Activated T-cell treated with anti-CD3 and anti-CD28 coated beads, Interleukin-2, amount 50 U/mL, for 4 hours (primary cell): ENCODE results near the gene MPPE1. TPM values are rescaled to one million over a fixed set of nuclear protein-coding genes. Genes with fewer than 3 reads are reported as not detected.
"Not testable (repeated sequence)": the region's sequence is repeated elsewhere in the genome, so short reads cannot be mapped to it uniquely, and the experiment has no call there.

Experiments
- ATAC-seq, 2 donors: fragments of 200-7000 bp; cut with Tn5 transposase; one replicate each; pipeline ENCODE4 v1.10.0; 2021
- DNase-seq: peaks from one replicate; pipeline ENCODE4 v3.0.0-alpha.2; 2020
- H3K27me3 Mint-ChIP-seq: one replicate; pipeline ENCODE4 v1.8.0; 2021; ENCODE audit warnings: low read depth, mixed read lengths
- H3K36me3 Mint-ChIP-seq: one replicate; pipeline ENCODE4 v1.8.0; 2022; ENCODE audit warnings: mixed read lengths; ENCODE audit not compliant: insufficient read depth
- H3K4me1 Mint-ChIP-seq: one replicate; pipeline ENCODE4 v1.8.0; 2021; ENCODE audit warnings: low read depth, mixed read lengths
- H3K4me3 Mint-ChIP-seq: one replicate; pipeline ENCODE4 v1.8.0; 2021; ENCODE audit warnings: mild to moderate bottlenecking, moderate library complexity, mixed read lengths
- H3K9me3 Mint-ChIP-seq: one replicate; pipeline ENCODE4 v1.8.0; 2021; ENCODE audit warnings: mixed read lengths
- total RNA-seq, 3 donors: library from RNA; stranded (reverse); gene quantifications; one replicate each; pipeline ENCODE4 v1.2.1, GENCODE V29; 2021

The MPPE1 gene
- 10 to 100 TPM; 31.4 to 33.9 (median 31.6) TPM for total RNA-seq

DNA sequence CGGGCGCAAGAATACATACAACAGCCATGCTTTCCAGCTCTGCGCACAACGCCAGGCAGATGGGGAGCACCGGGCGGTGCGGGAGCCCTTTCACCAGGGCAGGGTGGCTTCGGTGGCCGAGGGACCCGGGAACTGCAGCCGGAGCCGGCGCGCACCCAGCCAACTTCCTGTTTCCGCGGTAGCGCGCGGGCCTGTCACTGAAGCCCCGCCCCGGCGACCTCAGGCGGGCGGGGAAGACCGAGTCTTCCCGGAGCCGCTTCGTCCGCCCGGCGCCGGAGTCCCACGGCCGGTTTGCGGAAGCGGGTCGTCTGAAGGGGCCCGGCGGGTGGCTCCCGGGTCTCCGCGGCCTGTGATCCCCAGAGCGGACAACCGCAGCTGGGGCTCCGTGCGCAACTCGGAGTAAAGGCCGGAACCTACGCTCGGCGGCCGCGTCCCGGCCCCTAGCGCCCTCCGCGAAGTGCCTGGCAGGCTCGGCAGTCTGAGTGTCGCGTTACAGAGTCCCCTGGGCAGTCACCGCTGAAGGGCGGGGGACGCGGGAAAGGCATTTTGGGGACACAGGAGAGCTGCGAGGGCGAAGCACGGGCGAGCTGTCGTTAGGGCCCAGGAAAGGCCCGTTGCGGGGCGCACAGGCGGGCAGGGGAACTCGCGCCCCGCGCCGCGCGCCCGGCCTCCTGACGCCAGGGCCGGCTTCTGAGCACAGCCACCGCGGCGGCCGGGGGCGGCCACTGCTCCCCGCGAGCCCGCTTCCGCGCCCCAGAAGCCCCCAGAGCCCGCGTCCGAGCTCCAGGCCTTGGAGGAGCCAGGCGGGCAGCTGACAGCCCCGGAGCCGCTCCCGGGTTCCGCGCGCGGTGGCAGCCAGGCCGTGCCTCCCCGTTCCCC, at the start of gene MPPE1:
TSS of gene MPPE1 (minus strand) at position 136 of the 879 bp plus-strand sequence. CDS start 11,053 bp downstream, outside the sequence.
- peak; percentile 76 for DNase-seq
- peaks cover 28% of the 10 kb centered on the region for H3K4me1 Mint-ChIP-seq
- H3K4me3 Mint-ChIP-seq = peak within 1 kb of the TSS; percentile 92
- H3K27me3 Mint-ChIP-seq = no peaks in the 10 kb centered on the region
- no peaks in the 10 kb centered on the region for H3K9me3 Mint-ChIP-seq
- peak; percentile 94 for ATAC-seq
- peaks cover 4% of the 10 kb centered on the region for H3K36me3 Mint-ChIP-seq

- Mint-ChIP-seq H3K36me3 (no peaks in the 10 kb centered on the region), H3K4me3 (no peak overlapping the region), H3K27me3 (peaks cover 2% of the 10 kb centered on the region), H3K4me1 (no peaks in the 10 kb centered on the region), H3K9me3 (peaks cover 15% of the 10 kb centered on the region)
- no peak for DNase-seq
- ATAC-seq = no peak
Measured at GRCh38 chr18:11957636-11958035, 49.5 kb upstream of the MPPE1 start.

DNA sequence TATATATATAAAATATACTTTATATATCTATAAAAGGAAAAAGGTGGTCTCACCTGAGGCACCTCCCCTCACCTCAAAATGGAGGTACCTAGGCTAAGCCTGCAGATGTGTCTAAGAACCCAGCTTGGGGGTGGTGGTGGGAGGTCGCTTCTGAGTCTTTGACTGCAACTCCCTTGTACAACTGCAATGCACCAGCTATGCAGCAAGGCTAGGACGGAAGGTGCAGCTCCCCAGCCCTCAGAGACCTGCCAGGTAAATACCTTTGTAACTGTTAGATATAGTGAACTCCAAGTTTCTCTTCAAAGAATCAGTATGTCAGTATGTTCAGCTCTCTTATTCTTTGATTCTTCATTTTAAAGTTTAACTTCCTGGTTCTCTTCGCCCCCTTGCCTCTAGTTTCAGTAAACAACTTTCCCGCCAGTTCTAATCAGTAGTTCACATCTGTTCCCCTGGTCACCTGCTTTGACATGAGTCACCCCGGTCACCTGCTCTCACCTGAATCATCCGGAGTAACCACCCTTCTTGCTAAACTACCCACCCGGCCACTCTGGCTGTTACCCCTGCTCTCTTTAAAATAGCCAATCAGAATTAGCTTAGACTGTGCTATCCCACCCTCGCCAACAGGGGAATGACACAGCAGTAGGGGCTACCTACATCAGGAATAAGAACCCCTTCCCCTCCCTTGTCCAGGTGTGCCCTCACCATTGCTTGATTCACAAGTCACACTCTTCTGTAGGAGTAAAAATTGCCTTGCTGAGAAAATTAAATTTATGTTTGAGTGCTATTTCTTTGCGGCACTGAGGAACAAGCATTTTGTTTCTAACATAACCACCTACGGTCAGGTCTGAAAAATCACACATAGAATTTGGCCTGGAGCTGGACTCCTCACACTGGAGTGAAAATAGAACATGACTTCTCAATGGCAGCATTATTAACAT, 48.5 kb upstream of the MPPE1 start:
- ATAC-seq (no peak), DNase-seq (no peak)
- Mint-ChIP-seq H3K9me3 (peaks cover 15% of the 10 kb centered on the region), H3K27me3 (peaks cover 2% of the 10 kb centered on the region), H3K4me1 (no peaks in the 10 kb centered on the region), H3K4me3 (no peak overlapping the region), H3K36me3 (no peaks in the 10 kb centered on the region)

- DNase-seq (no peak), ATAC-seq (no peak)
- Mint-ChIP-seq H3K4me1 (no peaks in the 10 kb centered on the region), H3K36me3 (no peaks in the 10 kb centered on the region), H3K4me3 (no peak overlapping the region), H3K27me3 (peaks cover 2% of the 10 kb centered on the region), H3K9me3 (peaks cover 15% of the 10 kb centered on the region)
Measured at GRCh38 chr18:11955239-11956029, 47.3 kb upstream of the MPPE1 start.

- Mint-ChIP-seq H3K9me3 (peaks cover 15% of the 10 kb centered on the region), H3K4me3 (no peak overlapping the region), H3K4me1 (no peaks in the 10 kb centered on the region), H3K36me3 (no peaks in the 10 kb centered on the region), H3K27me3 (peaks cover 2% of the 10 kb centered on the region)
- ATAC-seq (no peak), DNase-seq (no peak)
Measured at GRCh38 chr18:11953113-11953512, 45.0 kb upstream of the MPPE1 start.

DNA sequence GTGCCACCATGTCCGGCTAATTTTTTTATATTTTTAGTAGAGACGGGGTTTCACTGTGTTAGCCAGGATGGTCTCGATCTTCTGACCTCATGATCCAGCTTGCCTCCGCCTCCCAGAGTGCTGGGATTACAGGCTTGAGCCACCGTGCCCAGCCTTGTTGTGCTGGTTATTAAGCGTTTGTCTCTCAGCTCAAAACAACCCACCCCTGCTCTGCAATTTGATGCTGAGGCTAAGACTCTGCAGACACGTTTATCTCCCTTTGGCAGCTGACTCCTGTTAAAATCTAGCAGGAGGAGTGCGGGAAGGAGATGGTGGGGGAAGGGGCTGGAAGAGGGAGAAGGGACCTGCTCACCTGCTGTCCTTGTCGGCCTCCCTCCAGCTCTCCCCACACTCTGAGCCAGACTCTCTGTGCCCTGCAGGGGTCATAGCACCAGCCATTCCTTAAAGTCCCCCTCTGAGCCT, 43.3 kb upstream of the MPPE1 start:
- no peak overlapping the region for H3K4me3 Mint-ChIP-seq
- ATAC-seq (no peak), DNase-seq (no peak)
- peaks cover under 1% of the 10 kb centered on the region for H3K9me3 Mint-ChIP-seq
- H3K27me3 Mint-ChIP-seq = no peaks in the 10 kb centered on the region
- H3K4me1 Mint-ChIP-seq = peaks cover 10% of the 10 kb centered on the region
- no peaks in the 10 kb centered on the region for H3K36me3 Mint-ChIP-seq

- Mint-ChIP-seq H3K4me3 (no peak overlapping the region), H3K36me3 (no peaks in the 10 kb centered on the region), H3K9me3 (no peaks in the 10 kb centered on the region), H3K4me1 (peaks cover 11% of the 10 kb centered on the region), H3K27me3 (no peaks in the 10 kb centered on the region)
- no peak for ATAC-seq
- DNase-seq = no peak
Measured at GRCh38 chr18:11950824-11951223, 42.7 kb upstream of the MPPE1 start.

- Mint-ChIP-seq H3K4me1 (peaks cover 11% of the 10 kb centered on the region), H3K27me3 (no peaks in the 10 kb centered on the region), H3K4me3 (no peak overlapping the region), H3K36me3 (no peaks in the 10 kb centered on the region), H3K9me3 (no peaks in the 10 kb centered on the region)
- ATAC-seq (no peak), DNase-seq (no peak)
Measured at GRCh38 chr18:11948852-11949523, 40.9 kb upstream of the MPPE1 start.

DNA sequence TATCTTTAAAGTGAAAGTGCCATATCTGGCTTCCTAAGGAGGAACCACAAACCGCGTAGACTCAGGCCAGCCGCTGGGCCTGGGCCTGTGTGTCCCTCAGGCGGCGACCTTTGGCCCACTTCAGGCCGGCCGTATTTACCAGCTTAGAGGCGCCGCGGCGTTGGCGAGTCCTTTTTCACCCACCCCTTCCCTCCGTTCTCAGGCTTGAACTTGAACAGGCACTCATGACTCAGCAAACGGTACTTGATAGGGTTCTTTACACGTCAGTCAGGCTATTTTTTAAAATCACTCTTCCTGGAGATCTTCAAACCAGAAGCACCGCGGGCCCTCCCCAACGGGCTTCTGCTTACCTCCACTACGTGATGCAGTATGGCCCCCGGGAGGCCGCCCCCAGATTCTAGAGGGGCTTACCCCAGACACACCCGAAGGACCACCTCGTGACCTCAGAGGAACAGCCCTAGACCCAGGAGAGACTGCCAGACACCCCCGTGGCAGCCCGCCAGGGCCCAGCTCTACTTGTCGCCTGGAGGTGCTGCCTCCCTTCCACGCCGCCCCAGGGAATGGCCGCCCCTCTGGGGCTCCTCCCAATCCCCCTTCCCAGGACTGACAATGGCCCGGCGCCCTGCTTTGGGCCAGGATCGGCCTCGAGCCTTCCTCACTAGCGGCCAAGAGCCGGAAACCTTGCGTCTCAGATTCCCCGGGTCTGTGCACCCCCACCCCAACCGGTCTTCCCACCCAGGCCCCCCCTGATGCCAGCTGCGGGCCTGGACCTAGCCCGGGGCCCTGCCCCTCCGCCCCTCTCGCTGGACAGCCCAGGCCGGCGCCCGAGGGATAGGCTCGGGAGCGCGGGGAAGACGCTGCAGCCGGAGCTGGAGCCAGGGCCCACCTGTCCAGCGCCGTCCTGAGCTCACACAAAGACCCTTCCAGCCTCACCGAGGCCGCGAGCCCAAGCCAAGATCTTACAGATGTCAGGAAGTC, 39.4 kb upstream of the MPPE1 start:
- ATAC-seq = peak; percentile 92 to 95
- Mint-ChIP-seq H3K9me3 (no peaks in the 10 kb centered on the region), H3K27me3 (no peaks in the 10 kb centered on the region), H3K4me1 (peaks cover 11% of the 10 kb centered on the region), H3K36me3 (no peaks in the 10 kb centered on the region), H3K4me3 (peak overlapping the region; percentile 81)
- DNase-seq = peak; percentile 29

- ATAC-seq (no peak), DNase-seq (no peak)
- Mint-ChIP-seq H3K4me3 (peak overlapping the region; percentile 81), H3K27me3 (no peaks in the 10 kb centered on the region), H3K4me1 (peaks cover 11% of the 10 kb centered on the region), H3K9me3 (no peaks in the 10 kb centered on the region), H3K36me3 (no peaks in the 10 kb centered on the region)
Measured at GRCh38 chr18:11946756-11947155, 38.6 kb upstream of the MPPE1 start.

DNA sequence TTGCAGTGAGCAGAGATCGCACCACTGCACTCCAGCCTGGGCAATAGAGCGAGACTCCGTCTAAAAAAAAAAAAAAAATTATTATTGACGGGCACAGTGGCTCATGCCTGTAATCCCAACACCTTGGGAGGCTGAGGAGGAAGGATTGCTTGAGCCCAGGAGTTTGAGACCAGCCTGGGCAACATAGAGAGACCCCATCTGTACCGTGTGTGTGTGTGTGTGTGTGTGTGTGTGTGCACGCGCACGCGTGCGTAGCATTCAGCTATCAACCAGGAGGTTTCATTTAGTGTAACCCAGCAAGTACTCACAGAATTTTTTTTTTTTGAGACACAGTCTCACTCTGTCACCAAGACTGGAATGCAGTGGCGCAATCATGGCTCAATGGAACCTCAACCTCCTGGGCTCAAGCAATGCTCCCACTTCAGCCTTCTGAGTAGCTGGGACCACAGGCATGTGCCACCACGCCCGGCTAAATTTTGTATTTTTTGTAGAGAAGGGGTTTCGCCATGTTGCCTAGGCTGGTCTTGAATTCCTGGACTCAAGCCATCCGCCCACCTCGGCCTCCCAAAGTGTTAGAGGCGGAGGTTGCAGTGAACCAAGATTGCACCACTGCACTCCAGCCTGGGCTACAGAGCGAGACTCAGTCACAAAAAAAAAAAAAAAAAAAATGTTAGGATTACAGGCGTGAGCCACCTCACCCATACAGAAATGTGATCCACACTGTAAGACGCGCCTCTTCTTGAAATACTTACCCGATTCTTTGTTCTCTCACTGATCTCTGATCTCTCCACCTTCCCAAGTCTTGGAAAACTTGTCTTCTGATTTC, 37.9 kb upstream of the MPPE1 start:
- H3K9me3 Mint-ChIP-seq, DNase-seq, ATAC-seq, H3K27me3 Mint-ChIP-seq, H3K36me3 Mint-ChIP-seq: not testable (repeated sequence)
- Mint-ChIP-seq H3K4me3 (peak overlapping the region; percentile 81), H3K4me1 (peaks cover 11% of the 10 kb centered on the region)

DNA sequence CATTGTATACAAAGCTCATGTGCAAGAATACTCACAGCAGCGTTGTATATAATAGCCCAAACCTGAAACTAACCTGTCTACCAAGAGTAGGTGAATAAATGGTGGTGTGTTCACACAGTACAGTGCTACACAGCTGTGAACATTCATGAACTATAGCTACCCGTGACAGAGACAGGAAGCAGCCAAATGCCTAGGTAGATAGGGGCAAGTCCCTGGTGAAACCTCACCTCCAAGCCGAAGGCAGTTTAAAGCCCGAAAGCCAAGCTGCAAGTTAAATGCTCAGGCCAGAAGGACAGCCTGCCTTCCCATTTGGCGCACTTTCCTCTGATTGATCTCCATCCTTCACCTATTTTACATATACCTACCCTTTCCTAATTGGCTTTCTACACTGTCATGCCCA, 36.7 kb upstream of the MPPE1 start:
- H3K9me3 Mint-ChIP-seq = no peaks in the 10 kb centered on the region
- H3K36me3 Mint-ChIP-seq = no peaks in the 10 kb centered on the region
- H3K27me3 Mint-ChIP-seq = no peaks in the 10 kb centered on the region
- ATAC-seq (no peak), DNase-seq (no peak)
- peaks cover 11% of the 10 kb centered on the region for H3K4me1 Mint-ChIP-seq
- H3K4me3 Mint-ChIP-seq = no peak overlapping the region
